GM23338 (cell line): ENCODE measurements around the gene DOCK1.

Experiments
- CREB1 ChIP-seq: fragments of 250-450 bp; sonication (Bioruptor Pico); IDR thresholded peaks from 2 replicates; pipeline ENCODE4 v1.5.0; 2020; ENCODE audit warnings: low read depth, mild to moderate bottlenecking, moderate library complexity
- CTCF ChIP-seq, 2 experiments: fragments of 200-600 bp in 1 of 2; sonication (generic) in 1 of 2; conservative IDR thresholded peaks; 2 replicates each; pipeline versions ENCODE4 v1.5.1 to v1.6.1; 2016 to 2017; ENCODE audit warnings: antibody characterized with exemption in 2 of 2, low read depth in 2 of 2, mild to moderate bottlenecking in 2 of 2, moderate library complexity in 1 of 2
- ETS1 ChIP-seq: IDR thresholded peaks from 2 replicates; pipeline ENCODE4 v1.6.1; 2016; ENCODE audit warnings: antibody characterized with exemption
- EZH2 ChIP-seq: fragments of 200-600 bp; sonication (generic); IDR thresholded peaks from one replicate; pipeline ENCODE4 v1.8.0; 2017; ENCODE audit warnings: antibody characterized with exemption, mild to moderate bottlenecking, low read depth; ENCODE audit not compliant: unreplicated experiment
- EZH2phosphoT487 ChIP-seq: fragments of 200-600 bp; sonication (generic); IDR thresholded peaks from one replicate; pipeline ENCODE4 v1.8.1; 2018; ENCODE audit warnings: antibody characterized with exemption; ENCODE audit not compliant: unreplicated experiment
- JUNB ChIP-seq: IDR thresholded peaks from one replicate; pipeline ENCODE4 v1.6.1; 2016; ENCODE audit warnings: antibody characterized with exemption; ENCODE audit not compliant: unreplicated experiment
- POLR2AphosphoS5 ChIP-seq: IDR thresholded peaks from 2 replicates; pipeline ENCODE4 v1.6.1; 2016; ENCODE audit warnings: antibody characterized with exemption, low read depth
- REST ChIP-seq: IDR thresholded peaks from one replicate; pipeline ENCODE4 v1.6.1; 2018; ENCODE audit warnings: antibody characterized with exemption; ENCODE audit not compliant: unreplicated experiment
- STAT1 ChIP-seq: IDR thresholded peaks from one replicate; pipeline ENCODE4 v1.6.1; 2016; ENCODE audit warnings: antibody characterized with exemption; ENCODE audit not compliant: unreplicated experiment

- TF ChIP-seq CTCF (conservative IDR thresholded peaks at IDR 0.05; ENCODE audit: low read depth in 2 of 2) (no peak), POLR2AphosphoS5 (no peak), ETS1 (no peak), REST (peak; percentile 87), EZH2phosphoT487 (no peak), EZH2 (no peak), CREB1 (no peak), JUNB (no peak), STAT1 (no peak)
Measured at GRCh38 chr10:127117125-127117524, 211.9 kb downstream of the DOCK1 start.
